ENCODE results near the gene NCKAP5L. TPM values are rescaled to one million over a fixed set of nuclear protein-coding genes. Genes with fewer than 3 reads are reported as not detected.

Gene NCKAP5L
- total and polyA plus RNA-seq, 2 of the 8 experiments (the other 6 are each of a cell fraction or from before 2014, with no cell fraction given) = 9.4 to 27.9 TPM

- no peak overlapping the region for H2BK20ac ChIP-seq (ENCODE audit: low read length)
- no peak overlapping the region for H3K18ac ChIP-seq (ENCODE audit: extremely low read depth, low read length)
- no peak overlapping the region for H2BK12ac ChIP-seq (ENCODE audit: low read depth, low read length)
- no peak overlapping the region for H3K14ac ChIP-seq (ENCODE audit: insufficient read length)
- peaks cover 0 to 15% of the 10 kb centered on the region in 2 experiments; a peak in 1 of 4 replicates for H3K79me2 ChIP-seq (ENCODE audit: control insufficient read depth in 1 of 2, insufficient read depth in 2 of 2, low read length in 2 of 2)
- no peaks in the 10 kb centered on the region; the same call in 1 of the 2 replicates for H3K23me2 ChIP-seq (ENCODE audit: low read depth, low read length)
- no peak overlapping the region for H3K56ac ChIP-seq (replicated peaks; ENCODE audit: insufficient read length, low read depth, low read length)
- no peak overlapping the region for H2BK120ac ChIP-seq (replicated peaks; ENCODE audit: low read depth, low read length)
- H4K8ac ChIP-seq (ENCODE audit: extremely low read depth, insufficient read depth, low read length) = no peak overlapping the region
- DNase-seq (ENCODE audit: low read depth in 1 of 2, low spot score in 2 of 2) (no peak), FAIRE-seq (no peak)
- H3K4me3 ChIP-seq (ENCODE audit: extremely low read depth in 1 of 4, insufficient read depth in 2 of 4, low read depth in 3 of 4, low read length in 4 of 4) = no peak overlapping the region
- no peak overlapping the region for H2AFZ ChIP-seq (ENCODE audit: low read length)
- H4K91ac ChIP-seq (replicated peaks; ENCODE audit: insufficient read length, low read length) = no peak overlapping the region
- 95% methylated on average over 4 of the region's 4 CpGs; no CpG with 5 or more reads in 1 of the 2 experiments for WGBS, 2 experiments (ENCODE audit: extremely low coverage in 1 of 2, insufficient coverage in 1 of 2, insufficient read length in 1 of 2, insufficient replicate concordance in 2 of 2, low coverage in 1 of 2, low lambda C conversion rate in 2 of 2, missing lambda C conversion rate in 1 of 2)
- no peak overlapping the region for H3K4ac ChIP-seq (replicated peaks; ENCODE audit: insufficient read length, low read depth, low read length)
- H4K20me1 ChIP-seq (replicated peaks in 1 of 2; ENCODE audit: control insufficient read depth in 1 of 2, insufficient read depth in 2 of 2, low read length in 2 of 2) = peaks cover 0 to 3% of the 10 kb centered on the region in 2 experiments
- no peak overlapping the region for H3K9ac ChIP-seq (replicated peaks in 1 of 4; ENCODE audit: extremely low read depth in 1 of 4, low read depth in 3 of 4, low read length in 3 of 4)
- no peak overlapping the region for H3K23ac ChIP-seq (ENCODE audit: insufficient read length)
- ChIA-PET CTCF (ENCODE audit: partially characterized antibody) (interaction anchor here (0.9 to 6.4 kb wide), 3 partner anchors 10 to 26 kb away, joined by 3 to 44 read pairs (median 5); no protein-coding TSS in a partner anchor), POLR2A (ENCODE audit: partially characterized antibody) (interaction anchor here (2.9 to 4.7 kb wide), 3 partner anchors 9 to 15 kb away, joined by 12 to 59 read pairs (median 16); partner anchors contain the start of gene NCKAP5L)
- no peak overlapping the region for H2AK5ac ChIP-seq (ENCODE audit: low read depth, low read length)
- H2BK15ac ChIP-seq (ENCODE audit: low read length) = no peak overlapping the region
- peaks cover 9% of the 10 kb centered on the region for H3K79me1 ChIP-seq (ENCODE audit: low read depth, low read length)
- H3K4me1 ChIP-seq (replicated peaks in 1 of 4; ENCODE audit: control insufficient read depth in 3 of 4, insufficient read depth in 4 of 4, low read length in 3 of 4) = peaks cover 16 to 35% (median 22%) of the 10 kb centered on the region in 4 experiments
- no peak overlapping the region for H3K27ac ChIP-seq (ENCODE audit: low read depth, low read length)
- H2BK5ac ChIP-seq (ENCODE audit: low read depth, low read length) = no peak overlapping the region
- no peak overlapping the region for H4K5ac ChIP-seq (ENCODE audit: insufficient read length, low read depth, low read length)
- no peaks in the 10 kb centered on the region for H3K27me3 ChIP-seq (replicated peaks in 1 of 4; ENCODE audit: control insufficient read depth in 3 of 4, extremely low read depth in 1 of 4, insufficient read depth in 3 of 4, low read length in 3 of 4)
- H3K36me3 ChIP-seq (ENCODE audit: control insufficient read depth in 2 of 4, insufficient read depth in 4 of 4, low read length in 3 of 4) = peaks cover 0 to 2% (median 0%) of the 10 kb centered on the region in 4 experiments; a peak in 2 of 8 replicates
- no peak overlapping the region; a peak in 1 of 4 replicates for H3K4me2 ChIP-seq (ENCODE audit: insufficient read depth in 1 of 2, low read depth in 2 of 2, low read length in 2 of 2)
- no peaks in the 10 kb centered on the region for H3K9me3 ChIP-seq (ENCODE audit: insufficient read depth in 2 of 2, low read depth in 1 of 2, low read length in 1 of 2)
- TF ChIP-seq BACH1 (IDR thresholded peaks at IDR 0.05; ENCODE audit: low read length) (no peak), EGR1 (IDR thresholded peaks at IDR 0.05; ENCODE audit: borderline replicate concordance, low read depth, low read length) (no peak), CHD2 (IDR thresholded peaks at IDR 0.05; ENCODE audit: low read length) (no peak), TAF1 (IDR thresholded peaks at IDR 0.05; ENCODE audit: low read depth, low read length) (no peak), NRF1 (IDR thresholded peaks at IDR 0.05; ENCODE audit: low read depth, low read length) (no peak), EZH2 (IDR thresholded peaks at IDR 0.05; ENCODE audit: low read depth, low read length, severe bottlenecking) (no peak), YY1 (IDR thresholded peaks at IDR 0.05; ENCODE audit: low read depth, low read length) (no peak), MAX (IDR thresholded peaks at IDR 0.05) (no peak), GTF2F1 (IDR thresholded peaks at IDR 0.05; ENCODE audit: borderline replicate concordance, low read depth, low read length) (no peak), CBX5 (IDR thresholded peaks at IDR 0.05; ENCODE audit: low read depth, low read length) (no peak), RAD21 (IDR thresholded peaks at IDR 0.05 in 1 of 2, conservative IDR thresholded peaks at IDR 0.05 in 1 of 2; ENCODE audit: low read depth in 2 of 2, low read length in 2 of 2) (no peak), NANOG (IDR thresholded peaks at IDR 0.05; ENCODE audit: insufficient read depth, low read depth, low read length, poor library complexity, severe bottlenecking) (no peak), POLR2A (IDR thresholded peaks at IDR 0.05; ENCODE audit: control extremely low read depth in 1 of 2, low read depth in 2 of 2, low read length in 2 of 2) (no peak), KDM5A (IDR thresholded peaks at IDR 0.05; ENCODE audit: low read length) (no peak)
Observed at GRCh38 chr12:49811961-49812401, 16.2 kb downstream of the NCKAP5L start.

Data from H1 (cell line).